ENCODE measurements around the gene CTXND1. TPM values are rescaled to one million over a fixed set of nuclear protein-coding genes. Genes with fewer than 3 reads are reported as not detected.
"Not testable (repeated sequence)": the region's sequence is repeated elsewhere in the genome, so short reads cannot be mapped to it uniquely, and the experiment has no call there.

CTXND1 gene
- 0.07 TPM in 1 of 2 replicates, not detected in the other for total RNA-seq (2014; rRNA removed; shearing (Covaris generic))
- polyA plus RNA-seq (2015; cell fraction: cytosol; rRNA removed): not detected in 2 replicates
- not detected in 2 replicates for polyA plus RNA-seq (2015; cell fraction: nucleus; rRNA removed)

- DNase-seq (ENCODE audit: low read depth): no peak
Measured at GRCh38 chr15:80252121-80252518, at the start of gene CTXND1. CTXND1 (minus strand) TSS chr15:80252213; CDS start chr15:80201949, 50,264 bp downstream.

GRCh38 chr15:80301472-80301871, 49.5 kb upstream of the CTXND1 start:
- DNase-seq (ENCODE audit: low read depth): no peak

- not testable (repeated sequence) for DNase-seq (ENCODE audit: low read depth)
Measured at GRCh38 chr15:80295777-80296176, 43.8 kb upstream of the CTXND1 start.

DNA sequence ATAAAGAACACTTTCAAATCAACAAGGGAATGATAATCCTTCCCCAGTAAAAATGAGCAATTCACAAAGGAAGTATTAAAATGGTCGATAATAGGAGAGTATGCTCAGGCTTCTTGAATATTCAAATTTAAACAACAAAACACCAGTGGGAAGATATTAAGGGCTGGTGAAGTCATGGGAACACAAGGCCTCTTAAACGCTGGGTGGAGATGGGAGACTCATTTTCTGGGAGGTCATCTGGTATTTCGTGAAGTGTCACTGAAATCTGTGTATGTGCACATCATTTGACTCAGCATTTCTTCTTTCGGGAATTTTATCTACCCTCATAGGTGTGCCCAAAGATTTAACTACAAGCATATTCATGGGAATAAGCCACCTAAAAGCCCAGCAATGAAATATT, 40.1 kb upstream of the CTXND1 start:
- DNase-seq (ENCODE audit: low read depth): no peak

- not testable (repeated sequence) for DNase-seq (ENCODE audit: low read depth)
Measured at GRCh38 chr15:80290891-80291290, 38.9 kb upstream of the CTXND1 start.

DNA sequence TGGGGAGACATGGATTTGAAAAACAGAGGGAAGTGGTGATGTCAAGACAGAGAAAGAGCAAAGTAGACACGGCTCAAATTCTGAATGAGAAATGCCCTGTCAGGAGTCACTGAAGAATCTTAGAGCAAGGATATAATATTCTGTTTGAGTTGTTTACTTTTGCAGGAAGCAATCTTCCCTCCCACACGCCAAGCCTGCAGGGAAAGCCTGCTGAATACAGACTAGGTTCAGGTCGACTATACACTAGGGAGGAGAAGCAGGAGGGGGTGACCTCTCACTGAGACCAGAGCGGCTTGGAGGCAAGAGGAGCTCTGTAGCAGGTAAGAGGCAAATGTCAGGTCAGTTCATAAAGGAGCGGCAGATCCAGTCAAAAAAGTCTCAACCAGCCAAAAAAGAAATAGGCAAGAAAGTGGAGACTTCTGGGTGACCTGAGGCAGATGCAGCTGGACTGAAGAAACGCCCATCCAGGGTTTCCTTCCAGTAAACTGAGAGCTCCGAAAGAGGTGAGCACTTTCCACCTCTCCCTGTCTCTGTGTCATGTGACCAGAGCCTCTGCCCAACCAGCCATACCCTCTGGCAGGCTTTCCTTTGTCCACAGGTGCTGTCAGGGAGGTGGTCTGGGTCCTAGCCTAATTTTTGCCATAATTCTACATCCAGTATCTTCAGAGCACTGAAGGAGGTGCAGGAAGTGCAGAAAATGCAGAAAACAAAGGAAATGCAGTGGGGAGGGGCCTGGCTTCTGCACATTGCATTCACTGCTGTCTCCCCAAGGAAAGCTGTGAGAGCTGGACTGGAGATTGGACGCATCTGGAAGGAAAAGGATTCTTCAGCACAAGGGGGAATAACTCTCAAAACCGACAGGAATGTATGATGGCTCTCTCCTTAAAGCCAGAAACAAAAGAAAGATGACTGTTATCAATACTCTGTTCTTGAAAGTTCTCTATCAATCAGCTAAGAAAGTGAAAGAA, 37.8 kb upstream of the CTXND1 start:
- DNase-seq (ENCODE audit: low read depth): no peak

DNA sequence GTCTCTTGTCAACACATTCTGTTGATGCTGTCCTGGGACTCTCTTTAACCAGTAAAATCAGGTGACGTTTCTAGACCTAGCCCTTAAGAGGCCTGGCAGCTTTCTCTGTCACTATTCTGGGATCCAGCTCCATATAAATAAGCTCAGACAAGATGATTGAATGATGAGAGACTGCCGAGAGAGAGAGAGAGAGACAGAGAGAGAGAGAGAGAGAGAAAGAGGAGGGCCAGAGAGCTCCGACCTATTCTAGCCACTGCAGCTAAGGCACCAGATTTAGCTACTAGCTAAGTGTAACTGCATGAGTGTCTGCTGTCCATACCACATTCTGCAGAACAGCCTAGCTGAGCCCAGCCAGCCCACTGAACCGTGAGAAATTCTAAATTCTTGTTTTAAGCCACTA, 36.1 kb upstream of the CTXND1 start:
- DNase-seq (ENCODE audit: low read depth): no peak

DNA sequence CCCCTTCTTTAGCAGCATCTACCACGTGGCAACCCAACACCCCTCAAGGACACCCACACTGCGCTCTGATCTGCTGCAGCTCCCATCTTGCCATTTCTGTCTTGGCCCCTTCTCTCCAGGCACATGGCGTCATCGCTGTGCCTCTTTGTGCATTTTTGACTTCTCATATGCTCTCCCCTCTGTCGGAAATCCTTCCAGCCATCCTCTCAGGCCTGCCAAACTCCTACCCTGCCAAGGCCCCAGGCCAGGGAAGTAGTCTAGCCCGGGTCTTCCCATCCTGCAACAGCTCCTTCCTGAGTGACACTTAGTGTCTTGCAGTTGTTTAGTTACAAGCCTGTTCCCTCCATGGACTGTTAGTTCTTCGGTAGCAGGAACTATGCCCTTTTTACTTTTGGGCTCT, 34.0 kb upstream of the CTXND1 start:
- no peak for DNase-seq (ENCODE audit: low read depth)

DNA sequence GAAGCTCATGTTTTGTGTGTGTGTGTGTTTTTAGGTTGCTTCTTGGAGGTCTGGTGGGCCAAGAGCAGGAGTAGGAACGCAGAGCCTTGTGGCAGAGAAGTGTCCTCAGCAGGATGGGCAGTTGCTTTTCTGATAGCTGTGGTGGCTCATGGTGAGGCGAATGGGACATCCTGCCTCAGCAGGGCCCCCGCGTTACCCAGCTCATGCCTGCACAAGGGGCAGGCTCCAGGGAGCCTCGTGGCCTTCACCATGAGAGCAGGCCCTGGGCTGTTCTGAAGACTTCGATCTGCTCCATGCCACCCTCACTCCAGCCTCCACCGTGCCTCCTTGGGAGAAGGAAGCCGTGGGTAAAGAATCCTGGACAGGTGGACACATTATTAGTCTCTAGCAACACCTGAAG, 33.4 kb upstream of the CTXND1 start:
- DNase-seq (ENCODE audit: low read depth): no peak

GRCh38 chr15:80283531-80283930, 31.5 kb upstream of the CTXND1 start:
- DNase-seq (ENCODE audit: low read depth): no peak

DNA sequence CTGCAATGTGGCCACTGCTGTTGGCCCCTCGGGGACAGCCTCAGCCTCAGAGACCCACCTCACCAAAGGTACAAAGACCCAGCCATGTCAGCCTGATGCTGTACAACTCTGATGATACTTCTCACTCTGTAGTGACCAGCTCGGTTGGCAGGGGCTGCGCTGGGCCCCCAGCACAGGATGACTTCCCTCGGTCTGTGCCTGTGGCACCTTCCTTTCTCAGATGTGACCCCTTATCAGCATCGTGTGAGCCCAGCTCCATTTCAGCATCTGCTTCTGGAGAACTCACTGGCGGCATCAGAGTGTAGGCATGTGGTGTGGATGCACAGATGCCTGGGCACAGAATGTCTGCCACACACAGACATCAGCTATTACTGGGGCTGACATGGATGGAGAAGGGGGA, 25.1 kb upstream of the CTXND1 start:
- DNase-seq (ENCODE audit: low read depth): no peak

- peak; percentile 73 for DNase-seq (ENCODE audit: low read depth)
Measured at GRCh38 chr15:80275961-80276360, 23.9 kb upstream of the CTXND1 start.

- no peak for DNase-seq (ENCODE audit: low read depth)
Measured at GRCh38 chr15:80274996-80275395, 23.0 kb upstream of the CTXND1 start.

DNA sequence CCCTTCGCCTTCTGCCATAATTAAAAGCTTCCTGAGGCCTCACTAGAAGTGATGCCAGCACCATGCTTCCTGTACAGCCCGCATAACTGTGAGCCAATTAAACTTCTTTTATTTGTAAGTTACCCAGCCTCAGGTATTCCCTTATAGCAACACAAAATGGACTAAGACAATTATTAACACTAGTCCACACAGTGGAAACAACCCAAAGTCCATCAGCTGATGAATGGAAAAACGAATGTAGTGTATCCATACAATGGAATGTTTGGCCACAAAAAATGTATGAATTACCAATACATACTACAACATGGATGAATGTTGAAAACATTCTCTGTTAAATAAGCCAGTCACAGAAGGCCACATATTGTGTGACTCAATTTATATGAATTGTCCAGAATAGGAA, 22.5 kb upstream of the CTXND1 start:
- no peak for DNase-seq (ENCODE audit: low read depth)

DNA sequence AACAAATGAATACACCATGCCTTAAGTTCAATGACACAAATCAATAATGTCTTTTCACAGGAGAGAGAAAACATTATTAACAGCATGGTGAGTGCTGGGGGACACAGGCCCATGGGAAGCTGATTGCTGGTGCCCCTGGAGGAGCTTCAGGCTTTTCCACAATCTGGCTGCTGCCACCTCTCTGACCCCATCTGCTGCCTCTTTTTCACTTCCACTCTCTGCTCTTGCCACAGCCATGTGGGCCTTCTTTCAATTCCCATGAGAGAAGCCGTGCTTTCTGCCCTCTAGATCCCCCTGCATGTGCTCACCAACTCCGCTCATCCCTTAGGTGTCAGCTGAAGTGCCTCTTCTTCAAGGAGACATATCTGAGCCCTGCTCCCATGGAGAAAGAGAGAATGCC, 21.0 kb upstream of the CTXND1 start:
- no peak for DNase-seq (ENCODE audit: low read depth)

- no peak for DNase-seq (ENCODE audit: low read depth)
Measured at GRCh38 chr15:80270472-80270871, 18.5 kb upstream of the CTXND1 start.

DNA sequence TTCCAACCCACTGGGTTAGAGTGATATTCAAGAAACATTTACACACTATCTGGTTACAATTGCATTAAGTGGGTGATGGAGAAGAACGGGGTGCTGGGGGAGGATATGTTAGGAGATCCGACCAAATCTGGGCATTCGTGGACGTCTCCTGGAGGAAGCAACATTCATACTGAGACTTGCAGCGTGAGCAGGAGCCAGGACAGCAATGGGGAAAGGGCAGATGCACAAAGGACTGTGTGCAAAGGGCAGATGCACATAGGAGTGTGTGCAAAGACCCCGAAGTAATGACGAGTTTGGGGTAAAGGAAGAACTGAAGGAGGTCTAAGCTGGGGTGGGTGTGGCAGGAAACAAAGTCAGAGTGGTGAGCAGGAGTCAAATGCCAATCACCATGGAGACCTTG, 16.1 kb upstream of the CTXND1 start:
- no peak for DNase-seq (ENCODE audit: low read depth)

DNA sequence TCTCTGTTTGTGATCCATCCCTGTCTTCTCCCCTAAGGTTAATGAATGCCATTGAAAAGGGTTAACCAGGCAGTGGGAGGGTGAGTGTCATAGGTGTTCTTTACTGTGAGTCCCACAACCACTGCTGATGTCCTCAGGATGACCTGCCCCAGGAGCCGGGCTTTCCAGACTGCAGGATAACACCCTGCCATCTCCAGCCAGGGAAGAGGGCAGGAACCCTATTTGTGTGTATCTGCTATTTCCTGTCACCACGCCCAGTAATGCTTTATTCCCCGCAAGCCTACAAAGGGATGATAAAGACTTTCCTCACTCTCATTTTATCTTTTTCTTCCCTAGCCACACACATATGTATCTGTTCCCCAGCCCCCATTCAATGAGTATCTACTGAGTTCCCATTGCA, 15.6 kb upstream of the CTXND1 start:
- no peak for DNase-seq (ENCODE audit: low read depth)

DNA sequence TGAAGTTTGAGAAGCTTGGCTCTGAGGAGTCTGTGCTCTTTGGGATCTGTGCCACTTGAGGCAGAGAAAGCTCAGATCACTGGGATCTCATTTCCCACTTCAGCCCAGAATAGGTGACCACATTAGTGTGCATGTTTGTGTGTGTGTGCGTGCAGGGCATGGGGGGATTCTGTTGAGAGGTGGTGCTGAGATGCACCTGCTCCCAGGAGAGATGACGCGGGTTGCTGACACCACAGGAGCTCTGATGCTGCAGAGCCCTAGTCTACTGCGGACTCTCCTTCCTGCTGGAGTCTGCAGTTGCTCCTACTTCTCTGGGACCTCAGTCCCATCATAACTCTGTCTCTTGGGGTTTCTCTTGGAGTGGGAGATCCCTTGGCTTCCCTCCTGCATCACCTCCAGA, 14.7 kb upstream of the CTXND1 start:
- no peak for DNase-seq (ENCODE audit: low read depth)

GRCh38 chr15:80266113-80266512, 14.1 kb upstream of the CTXND1 start:
- no peak for DNase-seq (ENCODE audit: low read depth)

GRCh38 chr15:80265021-80265420, 13.0 kb upstream of the CTXND1 start:
- peak; percentile 50 for DNase-seq (ENCODE audit: low read depth)

DNA sequence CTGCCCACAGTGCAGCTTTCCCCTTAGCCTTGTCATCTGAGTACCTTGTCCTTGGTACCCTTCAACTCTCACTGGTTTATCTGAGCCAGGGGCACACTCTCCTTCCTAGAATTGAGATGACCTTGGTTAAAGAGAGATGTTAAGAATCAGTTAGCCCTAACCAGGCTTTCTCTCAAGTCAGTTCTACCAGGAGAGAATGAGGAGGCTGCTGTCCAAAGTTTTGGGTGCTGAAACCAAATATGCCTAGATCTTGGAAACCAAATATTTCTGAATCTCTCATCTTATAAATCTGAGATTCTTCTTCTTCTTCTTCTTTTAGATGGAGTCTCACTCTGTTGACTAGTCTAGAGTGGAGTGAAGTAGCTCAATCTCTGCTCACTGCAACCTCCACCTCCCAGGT, 12.0 kb upstream of the CTXND1 start:
- DNase-seq (ENCODE audit: low read depth): no peak

DNA sequence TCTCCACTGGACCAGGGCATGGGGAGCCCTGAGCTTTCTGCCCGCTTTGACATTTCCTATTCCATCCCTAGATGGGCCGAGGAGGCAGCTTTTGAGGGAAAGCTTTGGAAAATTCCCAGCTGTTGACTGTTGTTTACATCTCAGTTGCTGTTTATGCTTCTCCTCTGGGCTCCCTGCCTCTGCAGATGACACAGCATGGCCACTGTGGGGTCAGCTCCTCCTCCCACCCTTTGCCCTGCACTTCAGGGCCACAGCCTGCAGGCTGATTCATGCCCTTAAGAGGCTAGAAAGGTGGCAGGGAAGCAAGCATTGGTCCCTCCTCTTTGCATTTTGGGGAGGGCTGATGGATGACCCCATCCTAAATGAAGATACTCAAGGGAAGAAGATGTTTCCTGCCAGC, 8.5 kb upstream of the CTXND1 start:
- DNase-seq (ENCODE audit: low read depth): no peak

All from HT1080 (cell line).